Suppressor macrophage treated with lipopolysaccharide for 1 hour (primary cell): ENCODE measurements around the gene ADAMTS16.
A peak's percentile ranks its signal among the peaks of the same experiment; 100 is the strongest.

Experiments
- DNase-seq, 3 donors: peaks; one replicate each; pipeline ENCODE4 v3.0.0-alpha.2; 2020 to 2022

ADAMTS16 gene

DNA sequence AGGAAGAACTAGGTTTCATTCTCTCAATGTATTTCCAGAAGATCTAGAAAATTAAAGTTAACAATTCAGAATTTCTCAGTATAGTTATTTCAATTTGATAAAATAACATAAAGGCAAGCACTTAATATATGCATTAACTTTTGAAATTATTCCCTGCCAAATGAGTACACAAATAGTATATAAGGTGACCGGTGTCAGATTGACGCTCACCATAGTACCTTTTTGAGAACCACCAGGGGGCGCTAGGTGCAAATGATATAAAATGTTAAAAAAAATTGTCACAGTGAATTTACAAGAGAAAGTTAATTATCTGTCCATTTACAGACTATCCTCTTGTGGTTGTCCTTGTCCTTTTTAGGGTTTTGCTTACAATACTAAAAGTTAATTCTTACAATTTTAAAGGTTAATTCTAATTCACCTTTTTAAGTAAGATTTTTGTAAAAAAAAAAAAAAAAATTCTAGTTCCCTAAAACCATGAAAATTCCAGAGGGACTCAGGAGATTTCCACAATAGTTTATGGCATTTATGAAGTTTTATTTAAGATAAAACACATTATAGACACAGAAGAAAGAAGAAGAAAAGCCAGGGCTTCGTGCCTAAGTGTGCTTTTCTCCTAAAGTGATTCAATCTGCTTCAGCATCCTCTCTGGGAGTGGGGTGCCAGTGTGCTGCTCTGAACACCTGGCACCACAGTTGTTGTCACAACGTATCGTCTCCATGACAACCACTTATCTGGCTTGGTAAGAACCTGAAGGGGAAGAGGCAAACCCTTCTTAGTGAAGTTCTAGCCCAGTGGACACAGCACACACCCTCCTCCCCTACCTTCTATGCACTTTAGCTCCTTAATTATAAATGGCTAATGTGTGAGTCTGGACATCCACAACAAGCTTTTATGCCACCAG is 1.7 kb downstream of the ADAMTS16 start:
- DNase-seq: peak; percentile 77 to 85 (median 78)

DNA sequence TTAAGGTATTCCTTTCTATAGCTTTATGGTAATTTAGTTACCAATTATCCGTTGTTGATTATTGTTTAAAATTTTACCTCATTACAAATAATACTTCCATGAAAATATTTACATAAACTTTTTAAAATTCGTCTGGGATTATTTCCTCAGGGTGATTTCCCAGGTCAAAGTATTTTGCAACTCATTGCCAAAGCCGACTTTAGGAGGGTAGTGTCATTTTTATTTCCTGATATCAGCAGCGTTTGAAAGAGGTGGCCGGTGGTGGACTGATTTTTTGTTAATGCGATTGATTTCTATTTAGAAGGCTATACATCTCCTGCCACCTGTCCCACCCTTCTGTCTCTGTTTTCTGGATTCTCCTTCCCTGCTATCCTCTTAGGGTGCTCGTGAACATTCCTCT is 4.3 kb downstream of the ADAMTS16 start:
- no peak for DNase-seq

DNA sequence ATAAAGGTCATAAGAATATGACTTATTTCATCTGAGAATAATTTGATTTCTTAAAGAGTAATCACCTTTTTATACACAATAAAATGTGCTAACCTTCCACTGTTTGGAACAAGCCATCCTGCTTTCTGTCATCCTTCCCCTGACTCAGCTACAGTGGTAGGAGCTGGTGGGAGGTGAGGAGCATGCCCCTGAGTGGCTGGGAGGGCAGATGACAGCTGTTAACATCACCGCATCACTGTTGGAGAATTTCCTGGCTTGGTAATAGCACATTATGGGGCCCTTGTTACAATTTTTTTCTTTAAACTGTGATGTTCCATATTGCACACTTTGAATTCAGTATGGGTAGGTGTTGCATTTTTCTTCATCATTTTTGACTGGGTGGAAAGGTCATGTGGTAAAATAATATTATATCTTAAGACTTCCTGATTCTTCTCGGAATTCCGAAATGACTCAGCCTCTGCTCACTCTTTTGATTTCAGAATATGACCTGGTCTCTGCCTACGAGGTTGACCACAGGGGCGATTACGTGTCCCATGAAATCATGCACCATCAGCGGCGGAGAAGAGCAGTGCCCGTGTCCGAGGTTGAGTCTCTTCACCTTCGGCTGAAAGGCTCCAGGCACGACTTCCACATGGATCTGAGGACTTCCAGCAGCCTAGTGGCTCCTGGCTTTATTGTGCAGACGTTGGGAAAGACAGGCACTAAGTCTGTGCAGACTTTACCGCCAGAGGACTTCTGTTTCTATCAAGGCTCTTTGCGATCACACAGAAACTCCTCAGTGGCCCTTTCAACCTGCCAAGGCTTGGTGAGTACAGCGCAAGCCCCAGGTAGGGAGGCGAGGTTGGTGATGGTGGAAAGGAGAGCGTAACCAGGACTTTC is 5.8 kb downstream of the ADAMTS16 start:
- DNase-seq: no peak

DNA sequence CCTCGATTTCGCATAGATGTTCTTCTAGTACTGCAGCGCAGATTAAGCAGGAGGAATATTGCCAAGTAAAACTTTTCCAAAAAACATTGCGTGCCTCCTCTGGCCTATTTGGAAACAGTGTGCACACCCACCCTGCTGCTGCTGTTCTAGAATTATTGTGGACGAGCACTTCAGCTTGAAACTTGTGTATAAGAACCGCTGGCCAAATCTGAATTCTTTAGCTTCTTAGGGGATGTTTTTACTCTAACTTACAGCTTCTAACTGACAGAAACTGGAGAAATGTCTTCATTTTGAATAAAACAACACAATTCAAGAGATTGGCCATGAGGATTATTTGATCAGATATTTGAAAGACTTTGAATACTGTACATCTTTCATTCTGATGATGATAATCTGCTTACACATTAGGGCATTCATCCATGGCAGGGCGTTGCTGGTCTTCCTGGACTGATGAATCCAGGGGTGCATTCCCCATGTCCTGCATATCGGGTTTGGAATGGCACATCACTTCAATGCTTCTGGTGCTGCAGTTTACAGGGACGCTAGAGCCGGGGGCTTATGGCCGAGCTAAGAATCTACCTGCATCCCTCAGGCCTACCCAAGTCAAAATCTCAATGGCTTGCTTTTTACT is 6.5 kb downstream of the ADAMTS16 start:
- no peak for DNase-seq

DNA sequence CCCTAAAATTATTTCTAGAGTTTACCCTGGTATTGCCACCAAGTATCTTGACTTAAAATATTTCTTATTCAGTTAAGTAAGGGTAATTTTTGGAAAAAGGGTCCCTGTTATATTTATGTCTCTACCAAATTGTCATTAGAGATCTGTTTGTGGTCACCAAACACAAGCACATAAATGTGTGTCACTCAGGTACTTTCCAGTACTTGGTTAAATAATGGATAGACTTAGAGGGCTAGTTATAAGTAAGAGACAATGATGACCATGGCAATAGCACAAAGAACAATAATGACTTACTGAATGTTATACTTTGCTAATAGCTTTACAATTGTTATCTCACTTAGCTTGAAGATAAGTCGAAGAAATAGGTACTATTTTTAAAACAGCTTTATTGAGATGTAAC is 9.0 kb downstream of the ADAMTS16 start:
- DNase-seq: no peak

DNA sequence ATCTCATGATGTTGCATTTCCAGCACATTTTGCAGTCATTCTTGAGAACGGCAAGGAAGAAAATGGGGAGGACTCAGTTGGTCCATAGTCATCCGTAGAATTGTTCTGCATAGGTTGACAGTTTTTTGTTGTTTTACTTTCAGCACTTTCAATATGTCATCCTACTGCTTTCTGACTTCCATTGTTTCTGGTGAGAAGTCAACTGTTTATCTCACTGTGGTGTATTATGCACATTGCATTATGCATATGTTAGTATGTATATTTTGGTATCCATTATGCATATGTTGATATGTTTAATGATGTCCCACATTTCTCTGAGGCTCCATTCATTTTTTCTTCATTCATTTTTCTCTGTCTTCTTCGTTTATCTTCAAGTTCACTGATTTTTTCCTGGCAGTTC is 10.5 kb downstream of the ADAMTS16 start:
- no peak for DNase-seq

DNA sequence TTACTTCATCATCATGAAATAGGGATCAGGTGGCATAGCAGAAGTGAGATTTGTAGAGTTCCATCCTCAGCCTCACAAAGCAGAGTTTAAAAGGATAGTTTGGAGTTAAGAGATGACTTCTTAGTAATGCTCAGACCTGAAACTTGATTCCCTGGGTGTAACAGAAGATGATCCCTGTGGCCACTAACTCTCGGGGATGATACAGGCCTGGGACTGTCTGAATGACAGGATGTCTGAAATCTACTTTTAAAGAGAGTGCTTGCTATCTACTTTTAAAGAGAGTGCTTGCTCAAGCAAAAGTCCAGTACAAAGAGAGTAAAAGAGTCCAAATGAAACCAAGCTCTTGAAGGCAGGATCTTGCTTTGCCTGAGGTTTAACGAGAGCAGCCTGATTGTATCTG is 14.6 kb downstream of the ADAMTS16 start:
- no peak for DNase-seq

DNA sequence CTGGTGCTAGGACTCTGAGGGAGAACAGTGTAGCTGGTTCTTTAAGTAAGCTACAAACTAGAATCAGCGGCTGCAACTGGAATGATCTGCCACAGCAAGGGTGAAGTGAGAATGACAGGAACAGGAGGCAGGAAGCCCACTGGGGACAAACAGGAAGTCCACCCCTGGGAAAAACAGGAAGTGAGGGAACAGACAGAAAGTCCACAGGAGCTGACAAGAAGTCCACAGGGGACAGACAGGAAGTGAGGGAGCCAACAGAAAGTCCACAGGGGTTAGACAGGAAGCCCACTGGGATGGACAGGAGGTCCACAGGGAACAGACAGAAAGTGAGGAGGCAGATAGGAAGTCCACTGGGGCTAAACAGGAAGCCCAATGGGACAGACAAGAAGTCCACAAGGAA is 15.5 kb downstream of the ADAMTS16 start:
- no peak for DNase-seq

DNA sequence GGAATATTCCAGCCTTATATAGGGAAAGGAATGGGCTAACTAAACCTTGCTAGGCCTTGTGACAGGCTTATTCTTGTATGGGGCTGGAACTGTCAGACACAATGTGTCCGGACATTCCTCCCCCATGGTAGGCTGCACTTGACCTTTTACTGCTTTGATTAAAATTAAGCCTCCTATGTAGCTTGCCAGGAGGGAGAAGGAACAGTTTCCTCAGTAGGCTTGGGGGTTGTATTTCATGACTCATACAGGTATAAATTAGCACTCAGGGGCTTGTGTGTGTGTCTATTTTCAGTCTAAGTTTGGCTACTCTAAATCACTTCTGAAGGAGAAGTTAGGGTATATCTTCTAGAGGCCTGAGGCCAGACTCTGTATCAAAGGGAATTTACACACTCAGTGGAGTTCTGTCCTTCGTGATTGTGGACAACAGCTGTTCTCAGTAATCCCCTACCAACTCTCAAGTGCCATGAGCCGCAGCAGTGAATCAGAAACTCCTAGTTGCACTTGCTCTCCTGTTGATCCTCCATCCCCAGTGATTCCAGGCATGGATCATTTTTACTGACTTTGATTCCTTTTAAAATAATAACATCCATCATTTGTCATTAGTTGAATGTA is 16.4 kb downstream of the ADAMTS16 start:
- no peak for DNase-seq

DNA sequence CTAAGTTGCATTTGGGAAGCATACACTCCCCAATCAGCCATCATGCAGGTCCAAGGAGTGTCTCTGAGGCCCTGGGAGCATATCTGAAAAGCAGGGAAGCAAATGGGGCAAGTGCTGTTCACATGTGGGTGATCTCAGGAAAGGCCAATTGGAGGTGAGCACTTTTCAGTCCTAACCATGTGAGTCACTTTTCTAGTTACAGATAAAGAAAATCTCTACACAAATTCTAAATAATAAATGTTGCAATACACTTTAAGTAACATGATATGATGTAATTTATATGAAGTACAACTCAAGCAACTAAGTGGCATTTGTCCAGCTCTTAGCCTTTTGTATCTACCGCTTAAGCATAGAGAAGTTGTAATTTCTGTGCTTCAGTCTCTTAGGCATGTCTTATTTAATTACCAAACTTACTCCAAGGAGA is 18.4 kb downstream of the ADAMTS16 start:
- DNase-seq: no peak

DNA sequence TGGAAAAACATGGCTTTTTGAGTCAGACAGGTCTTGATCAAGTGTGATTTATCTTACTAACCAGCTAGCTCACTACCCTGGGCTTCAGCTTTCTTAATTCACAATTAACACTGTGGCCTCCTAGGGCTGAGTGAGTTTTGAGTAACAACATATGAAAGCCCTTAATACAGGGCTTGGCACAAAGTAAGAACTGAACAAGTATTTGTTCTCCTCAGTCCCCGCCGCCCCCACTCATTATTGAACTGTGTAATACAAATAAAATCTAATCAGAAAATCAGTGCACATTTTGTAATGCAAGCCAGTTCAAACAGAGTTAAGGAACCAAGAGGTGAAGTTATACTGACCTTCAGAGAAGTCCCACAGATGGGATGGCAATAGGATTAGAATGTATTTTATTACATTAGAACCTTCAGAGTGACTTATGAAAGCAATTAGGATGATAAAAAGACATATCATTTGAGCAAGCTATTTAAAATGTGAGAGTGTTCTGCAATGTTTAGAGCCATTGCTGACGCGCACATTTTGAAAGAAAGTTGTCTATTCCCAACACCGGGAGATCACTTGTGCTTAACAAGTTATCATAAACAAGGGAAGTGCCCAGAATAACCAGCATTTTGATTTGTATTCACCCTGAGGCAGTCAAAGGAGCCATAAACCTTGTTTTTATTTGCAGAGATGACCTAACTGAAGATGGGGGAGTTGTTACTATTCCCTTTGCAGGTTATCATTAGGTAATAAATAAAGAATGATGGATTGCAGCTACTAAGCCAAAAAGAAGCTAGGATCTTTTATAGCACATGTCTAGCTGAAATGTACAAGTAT is 19.4 kb downstream of the ADAMTS16 start:
- no peak for DNase-seq

DNA sequence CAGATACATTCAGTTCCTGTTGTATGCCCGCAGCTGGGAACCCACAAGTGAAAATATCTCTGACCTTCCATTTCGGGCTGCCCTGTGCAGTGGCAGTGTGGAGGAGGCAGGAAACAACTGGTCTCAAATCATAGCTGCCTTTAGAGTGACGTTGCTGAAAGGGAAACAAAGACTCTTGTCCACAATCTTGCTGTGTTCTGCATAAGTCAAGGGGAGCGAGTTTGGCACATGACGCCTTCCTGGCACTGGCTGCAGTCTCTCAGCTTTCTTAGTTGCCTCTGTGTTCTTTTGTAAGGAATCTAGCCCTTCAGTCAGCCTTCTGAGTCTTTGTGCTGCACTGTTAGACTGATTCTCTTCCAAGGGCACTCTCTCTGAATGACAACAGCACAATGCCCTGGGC is 24.0 kb downstream of the ADAMTS16 start:
- DNase-seq: no peak

DNA sequence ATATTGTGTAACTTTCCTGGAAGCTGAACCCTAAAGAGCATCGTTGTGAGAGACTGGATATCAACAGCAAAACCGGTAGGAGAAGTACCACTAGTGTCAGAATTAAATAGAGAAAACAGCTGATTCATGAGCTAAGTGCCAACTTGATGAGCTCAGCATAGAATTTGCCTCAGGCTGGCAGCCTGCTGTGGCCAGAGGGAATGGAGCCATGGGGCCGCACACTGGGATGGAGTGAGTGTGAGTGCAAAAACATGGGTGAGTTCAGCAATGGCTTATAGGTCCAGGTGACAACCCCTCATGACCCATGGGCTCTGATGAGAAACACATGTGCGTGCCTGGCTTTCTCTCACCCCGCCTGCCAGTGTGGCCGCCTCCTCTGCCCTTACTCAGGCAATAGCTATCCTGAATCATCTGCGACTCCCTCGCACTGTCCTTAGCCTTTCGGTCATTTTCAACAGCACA is 25.4 kb downstream of the ADAMTS16 start:
- no peak for DNase-seq

DNA sequence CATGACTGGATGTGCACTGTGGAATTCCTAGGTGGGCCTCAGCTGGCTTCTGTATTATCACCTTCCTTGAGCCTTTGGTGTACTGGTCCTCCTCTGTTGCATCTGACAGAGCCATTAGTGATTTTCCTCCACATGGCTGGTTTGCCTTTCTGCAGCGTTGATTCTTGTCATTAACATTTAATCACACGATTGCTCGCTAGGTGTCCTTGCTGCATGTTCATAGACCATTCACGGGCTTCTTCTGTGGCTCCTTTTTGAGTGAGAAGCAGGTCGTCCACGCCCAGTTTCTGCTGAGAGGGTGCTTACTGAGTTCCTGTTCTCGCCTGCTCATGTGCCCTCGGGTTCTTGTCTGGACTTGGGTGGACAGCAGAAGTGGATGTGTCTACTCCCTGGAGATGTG is 29.3 kb downstream of the ADAMTS16 start:
- no peak for DNase-seq

DNA sequence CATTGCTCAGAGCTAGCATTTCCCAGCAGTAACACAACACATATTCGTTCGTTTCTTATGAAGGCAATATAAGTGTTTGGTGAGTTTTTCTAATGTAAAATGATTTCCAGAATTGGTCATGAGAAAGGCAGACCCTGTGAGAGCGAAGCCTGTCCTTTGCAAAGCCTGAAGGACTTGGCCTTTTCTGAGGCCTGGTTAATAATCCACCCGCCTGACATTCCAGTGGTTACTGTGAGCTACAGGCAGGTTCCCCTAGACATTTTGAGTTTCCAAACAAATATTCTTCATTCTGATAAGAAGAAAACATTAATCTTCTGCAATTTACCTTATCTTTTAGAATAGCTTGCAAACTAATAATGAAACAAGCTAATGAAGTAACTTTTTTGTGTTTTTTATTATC is 38.0 kb downstream of the ADAMTS16 start:
- no peak for DNase-seq

DNA sequence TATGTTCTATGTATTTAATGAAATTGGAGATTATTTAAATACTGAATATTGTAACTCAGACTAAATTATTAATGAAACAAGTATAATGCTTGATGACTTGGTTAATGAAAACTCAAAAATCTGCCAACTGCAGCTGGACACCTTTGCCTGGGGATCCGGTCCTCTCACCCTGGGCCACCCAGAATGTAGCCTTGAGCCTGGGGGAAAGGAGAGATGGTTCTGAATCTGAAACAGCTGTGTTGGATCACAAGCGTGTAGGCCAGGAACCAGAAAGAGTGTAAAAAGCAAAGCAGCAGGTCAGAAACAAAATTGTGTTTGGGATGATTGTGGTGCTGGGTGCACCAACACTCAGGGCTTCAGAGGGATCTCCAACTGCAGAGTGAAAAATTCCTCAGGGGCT is 38.5 kb downstream of the ADAMTS16 start:
- no peak for DNase-seq

DNA sequence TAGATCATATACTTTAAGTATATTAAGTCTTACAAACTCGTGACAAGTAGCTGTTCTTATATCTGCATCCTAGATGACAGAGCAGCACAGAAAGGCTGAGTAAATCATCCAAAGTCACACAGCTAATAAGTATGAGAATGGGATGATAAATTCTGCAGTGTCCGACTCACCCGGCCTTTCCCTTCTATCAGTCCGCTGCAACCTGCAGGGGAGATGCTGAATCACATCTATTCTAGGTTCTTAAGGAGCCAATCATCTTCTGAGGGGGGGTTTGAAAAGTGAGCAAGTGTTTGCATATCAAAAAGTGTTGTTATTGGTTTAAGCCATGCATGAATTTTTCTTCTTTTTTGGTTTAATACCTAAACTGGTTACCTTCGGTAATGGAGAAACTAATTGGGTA is 38.9 kb downstream of the ADAMTS16 start:
- DNase-seq: no peak

DNA sequence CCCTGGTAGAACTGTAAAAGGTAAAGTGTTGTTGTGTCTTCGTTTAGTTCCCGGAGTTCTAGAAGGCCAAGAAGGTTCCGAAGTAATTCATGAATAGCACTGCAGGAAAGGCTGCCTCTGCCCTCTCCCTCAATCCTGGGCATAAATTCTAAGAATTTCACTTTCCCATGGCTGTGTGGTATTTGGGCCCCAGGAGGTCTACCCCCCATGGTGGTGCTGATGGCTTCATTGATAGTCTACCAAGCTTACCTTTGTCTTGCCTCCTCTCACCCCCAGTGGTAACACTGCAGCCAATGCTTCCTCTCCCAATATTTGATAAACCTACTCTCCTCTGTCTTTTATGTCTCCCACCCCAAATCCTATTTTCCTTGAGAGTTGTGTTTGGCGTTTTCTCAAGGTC is 39.5 kb downstream of the ADAMTS16 start:
- DNase-seq: no peak

DNA sequence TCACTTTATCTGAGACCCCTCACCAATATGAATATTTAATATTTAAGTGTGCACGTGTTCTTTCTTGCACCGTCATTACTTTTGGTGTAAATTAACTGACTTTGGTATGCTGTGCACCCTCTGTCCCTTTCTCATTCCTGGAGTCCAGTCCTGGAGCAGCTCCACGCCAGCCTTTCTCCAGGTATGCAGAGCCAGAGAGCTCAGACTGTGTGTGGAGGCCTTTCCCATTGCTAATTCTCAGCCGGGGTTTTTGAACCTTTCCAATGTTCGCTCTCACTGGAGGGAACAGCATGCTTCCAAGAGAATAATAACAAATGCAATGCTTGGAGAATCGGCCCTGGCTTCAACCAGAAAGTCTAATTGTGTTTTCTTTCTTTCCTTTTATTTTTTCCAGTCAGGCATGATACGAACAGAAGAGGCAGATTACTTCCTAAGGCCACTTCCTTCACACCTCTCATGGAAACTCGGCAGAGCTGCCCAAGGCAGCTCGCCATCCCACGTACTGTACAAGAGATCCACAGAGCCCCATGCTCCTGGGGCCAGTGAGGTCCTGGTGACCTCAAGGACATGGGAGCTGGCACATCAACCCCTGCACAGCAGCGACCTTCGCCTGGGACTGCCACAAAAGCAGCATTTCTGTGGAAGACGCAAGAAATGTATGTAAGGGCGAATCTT is 41.7 kb downstream of the ADAMTS16 start:
- no peak for DNase-seq

DNA sequence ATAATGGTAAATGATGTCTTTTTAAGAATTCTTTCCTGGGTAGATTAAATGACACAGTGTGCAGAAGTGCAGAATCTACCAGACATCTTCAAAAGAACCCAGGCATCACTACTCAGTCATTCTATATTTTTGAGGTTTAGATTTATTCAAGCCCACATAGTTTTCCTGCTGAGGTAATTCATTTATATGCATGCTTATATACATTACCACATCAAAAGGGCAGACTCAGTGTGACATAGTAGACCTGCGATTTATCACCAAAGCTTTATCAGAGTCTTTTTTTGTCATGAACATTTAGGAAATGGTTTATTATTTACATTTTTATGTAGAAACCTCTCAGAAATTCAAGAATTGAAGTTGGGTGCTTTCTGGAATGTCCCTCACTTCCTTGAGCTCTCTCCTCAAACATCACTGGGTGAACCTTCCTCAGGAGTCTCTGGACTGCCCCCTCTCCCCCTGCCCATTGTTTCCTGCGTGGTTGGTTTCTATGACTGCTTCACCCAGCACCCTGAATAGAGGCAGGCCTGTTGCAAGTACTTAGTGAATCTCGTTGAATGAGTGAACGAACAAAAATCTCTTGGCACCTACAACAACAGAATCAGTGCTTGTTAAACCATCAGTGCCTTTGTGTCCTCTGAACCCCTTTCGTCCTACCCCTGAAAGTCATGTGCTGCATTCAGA is 42.5 kb downstream of the ADAMTS16 start:
- DNase-seq: no peak

DNA sequence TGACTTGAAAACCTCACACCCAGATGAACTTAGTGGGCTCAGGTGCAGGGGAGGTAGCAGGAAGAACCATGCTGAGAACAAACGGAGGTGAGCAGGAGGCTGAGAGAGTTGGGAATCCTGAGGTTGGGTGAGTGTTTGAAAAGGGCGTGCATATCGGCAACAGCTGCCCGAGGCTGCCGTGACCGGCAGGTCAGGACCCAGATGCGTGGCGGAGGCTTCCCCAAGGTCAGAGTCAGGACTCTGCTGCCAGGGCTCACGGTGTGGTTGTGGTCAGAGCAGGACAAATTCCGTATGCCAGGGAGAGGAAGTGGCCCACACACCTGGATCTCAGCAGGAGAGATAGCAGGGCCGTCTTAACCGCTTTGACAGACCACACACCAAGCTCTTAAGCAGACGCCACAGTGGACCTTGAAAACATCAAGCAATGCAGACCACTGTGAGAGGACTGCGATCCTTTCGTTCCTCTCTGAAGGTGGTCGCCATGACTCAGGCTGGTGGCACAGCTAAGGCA is 43.1 kb downstream of the ADAMTS16 start:
- no peak for DNase-seq
